Peyer's patch (tissue), 4 donors: ENCODE data around the gene PNPLA8.

Experiments
- CTCF ChIP-seq, 6 experiments: fragments of 450-650 bp in 4 of 6; fragments of 200-600 bp in 2 of 6; sonication (generic) in 1 of 6; IDR thresholded peaks; one replicate each; pipeline ENCODE4 v1.5.1; 2017 to 2019; ENCODE audit warnings: antibody characterized with exemption in 6 of 6, mild to moderate bottlenecking in 3 of 6, moderate library complexity in 1 of 6
- POLR2A ChIP-seq, 2 donors: fragments of 450-650 bp; IDR thresholded peaks; one replicate each; pipeline ENCODE4 v1.5.1; 2017; ENCODE audit warnings: antibody characterized with exemption in 2 of 2, mild to moderate bottlenecking in 2 of 2, moderate library complexity in 2 of 2

DNA sequence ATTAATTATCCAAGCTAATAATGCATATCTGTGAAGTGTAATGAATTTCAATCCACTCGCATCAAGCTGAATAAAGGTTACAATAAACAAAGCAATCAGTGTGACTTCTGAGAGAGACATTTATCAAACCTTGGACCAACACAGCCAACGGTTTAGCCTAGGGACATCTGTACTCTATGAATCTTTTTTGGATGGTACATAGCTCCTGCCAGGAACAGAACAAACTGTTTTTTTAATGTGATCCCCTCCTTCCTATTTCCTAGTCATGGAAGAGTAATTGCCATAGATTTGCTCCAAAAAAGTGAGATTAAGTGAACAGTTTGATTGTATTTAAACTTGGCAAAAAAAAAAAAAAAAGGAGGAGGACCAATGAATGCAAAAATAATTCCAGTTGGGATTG is 58.5 kb downstream of the PNPLA8 start:
- TF ChIP-seq CTCF (IDR thresholded peaks at IDR 0.05) (no peak), POLR2A (IDR thresholded peaks at IDR 0.05) (no peak)
